Hematopoietic multipotent progenitor cell treated with erythropoietin and hydrocortisone succinate and interleukin-3 and kit ligand, for 15 days (in vitro differentiated cells): ENCODE measurements around the gene CYSRT1.

Experiments used
- DNase-seq: peaks from one replicate; pipeline ENCODE4 v3.0.0-alpha.2; 2015; ENCODE audit warnings: low spot score

Gene CYSRT1

DNA sequence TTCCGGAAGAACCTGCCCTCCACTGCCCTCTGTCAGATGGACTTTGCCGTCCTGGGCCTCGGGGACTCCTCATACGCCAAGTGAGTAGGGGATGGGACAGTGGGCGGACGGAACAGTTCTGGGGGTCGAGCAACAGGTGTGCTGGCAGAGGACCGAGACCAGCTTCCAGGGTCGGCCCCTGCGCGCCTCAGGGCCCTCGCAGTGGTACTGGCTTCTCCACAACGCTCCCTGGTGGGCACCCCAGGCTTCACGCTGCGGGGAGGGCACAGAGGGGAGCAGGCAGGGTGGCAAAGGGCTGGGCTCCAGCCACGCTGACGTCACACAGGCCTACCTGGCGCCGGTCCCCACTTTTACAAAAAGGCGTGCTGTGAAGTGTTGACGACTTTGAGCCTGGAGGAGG, 12.5 kb upstream of the CYSRT1 start:
- DNase-seq = no peak

DNA sequence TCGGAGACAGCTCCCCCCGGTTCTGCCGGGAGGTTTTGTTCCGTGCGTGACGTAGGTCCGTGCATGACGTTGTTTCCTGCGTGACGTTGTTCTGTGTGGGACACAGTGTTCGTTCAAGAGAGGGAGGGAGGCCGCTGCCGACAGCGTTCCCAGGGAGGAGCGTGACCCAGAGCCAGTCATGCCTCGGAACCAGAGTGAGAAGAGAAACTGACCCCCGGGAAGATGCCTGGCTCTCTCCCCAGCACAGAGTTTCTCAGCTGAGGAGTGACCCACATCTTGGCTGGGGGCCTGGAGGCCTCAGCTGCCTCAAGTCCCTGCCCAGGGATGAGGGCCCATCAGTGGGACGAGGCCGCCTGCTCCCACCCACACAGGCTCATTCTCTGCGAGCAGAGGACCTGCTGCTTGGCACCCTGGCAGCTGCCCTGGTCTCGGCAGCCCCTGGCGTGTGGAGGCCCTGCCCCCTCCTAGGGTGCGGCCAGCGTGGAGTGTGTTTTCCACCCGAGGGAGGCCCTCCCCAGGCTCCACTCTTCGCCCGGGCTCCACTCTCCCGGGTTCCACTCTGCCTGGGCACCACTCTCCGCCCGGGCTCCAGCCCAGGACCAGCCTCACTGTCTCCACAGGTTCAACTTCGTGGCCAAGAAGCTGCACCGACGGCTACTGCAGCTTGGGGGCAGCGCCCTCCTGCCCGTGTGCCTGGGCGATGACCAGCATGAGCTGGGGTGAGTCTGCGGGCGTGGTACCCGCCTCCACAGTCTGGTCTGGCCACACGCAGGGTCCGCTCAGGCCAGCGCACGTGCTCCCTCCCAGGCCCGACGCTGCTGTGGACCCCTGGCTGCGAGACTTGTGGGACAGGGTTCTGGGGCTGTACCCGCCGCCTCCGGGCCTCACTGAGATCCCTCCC, 11.6 kb upstream of the CYSRT1 start:
- no peak for DNase-seq

DNA sequence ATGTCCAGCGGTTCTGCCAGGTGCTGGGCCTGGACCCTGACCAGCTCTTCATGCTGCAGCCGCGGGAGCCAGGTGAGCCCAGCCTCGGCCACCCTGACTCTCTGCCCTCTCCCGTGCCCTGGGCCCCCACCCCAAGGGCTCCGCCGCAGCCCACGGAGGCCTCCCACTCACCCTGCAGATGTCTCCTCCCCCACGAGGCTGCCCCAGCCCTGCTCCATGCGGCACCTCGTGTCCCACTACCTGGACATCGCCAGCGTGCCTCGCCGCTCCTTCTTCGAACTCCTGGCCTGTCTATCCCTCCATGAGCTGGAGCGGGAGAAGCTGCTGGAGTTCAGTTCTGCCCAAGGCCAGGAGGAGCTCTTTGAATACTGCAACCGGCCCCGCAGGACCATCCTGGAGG, 10.4 kb upstream of the CYSRT1 start:
- DNase-seq = no peak

DNA sequence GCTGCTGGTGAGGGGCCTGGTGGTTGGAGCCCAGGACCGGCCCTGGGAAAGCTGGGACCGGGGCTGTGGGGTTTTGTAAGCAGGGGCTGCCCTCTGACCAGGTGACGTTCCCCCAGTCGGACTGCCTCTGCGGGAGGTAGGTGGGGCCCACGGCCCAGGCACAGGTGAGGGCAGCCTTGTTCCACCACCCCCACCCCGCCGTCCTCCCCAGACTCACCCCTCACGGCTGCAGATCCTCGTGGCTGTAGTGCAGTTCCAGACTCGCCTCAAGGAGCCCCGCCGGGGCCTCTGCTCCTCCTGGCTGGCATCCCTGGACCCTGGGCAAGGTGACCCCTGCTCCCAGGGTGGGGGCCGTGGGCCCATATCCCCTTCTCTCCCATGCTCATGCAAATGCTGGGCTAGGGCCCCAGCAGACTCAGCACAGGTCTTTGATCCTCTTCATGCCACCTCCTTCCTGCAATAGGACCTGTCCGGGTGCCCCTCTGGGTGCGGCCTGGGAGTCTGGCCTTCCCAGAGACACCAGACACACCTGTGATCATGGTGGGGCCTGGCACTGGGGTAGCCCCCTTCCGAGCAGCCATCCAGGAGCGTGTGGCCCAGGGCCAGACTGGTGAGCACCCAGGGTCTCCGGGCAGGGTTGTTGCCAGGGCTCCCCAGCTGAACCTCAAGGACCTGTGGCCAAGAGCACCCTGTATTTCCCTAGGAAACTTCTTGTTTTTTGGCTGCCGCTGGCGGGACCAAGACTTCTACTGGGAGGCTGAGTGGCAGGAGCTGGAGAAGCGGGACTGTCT, 9.6 kb upstream of the CYSRT1 start:
- DNase-seq = no peak

DNA sequence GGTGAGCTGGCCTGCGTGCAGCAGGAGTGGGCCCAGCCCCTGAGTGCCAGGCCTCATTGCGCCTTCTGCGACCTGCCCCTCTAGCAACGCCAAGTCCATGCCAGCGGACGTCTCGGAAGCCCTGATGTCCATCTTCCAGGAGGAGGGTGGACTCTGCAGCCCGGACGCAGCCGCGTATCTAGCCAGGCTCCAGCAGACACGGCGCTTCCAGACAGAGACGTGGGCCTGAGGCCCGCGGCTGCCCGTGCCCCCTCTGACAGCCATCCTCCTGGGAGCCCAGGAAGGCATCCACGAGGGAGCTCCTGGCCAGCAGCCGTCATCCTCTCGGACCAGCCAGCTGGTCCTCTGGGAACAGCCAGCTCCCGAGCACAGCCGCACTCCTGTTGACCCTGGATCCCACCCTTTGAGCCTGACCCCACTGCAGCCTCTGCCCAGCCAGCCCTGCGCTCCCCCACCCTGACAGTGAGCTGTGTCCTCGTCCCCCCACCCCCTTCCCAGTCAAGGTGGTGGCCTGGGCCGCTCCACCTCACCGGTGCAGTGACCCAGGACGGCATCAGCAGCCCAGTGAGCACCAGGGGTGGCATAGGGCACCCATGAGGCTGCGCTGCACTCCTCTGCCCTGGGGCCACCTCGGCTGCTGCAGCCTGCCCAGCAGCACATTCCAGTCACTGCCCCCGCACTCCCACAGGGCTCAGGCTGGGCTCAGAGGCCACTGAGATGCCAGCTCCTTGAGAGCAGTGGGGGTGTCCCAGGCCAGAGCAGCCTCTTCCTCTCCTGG, 8.6 kb upstream of the CYSRT1 start:
- no peak for DNase-seq

DNA sequence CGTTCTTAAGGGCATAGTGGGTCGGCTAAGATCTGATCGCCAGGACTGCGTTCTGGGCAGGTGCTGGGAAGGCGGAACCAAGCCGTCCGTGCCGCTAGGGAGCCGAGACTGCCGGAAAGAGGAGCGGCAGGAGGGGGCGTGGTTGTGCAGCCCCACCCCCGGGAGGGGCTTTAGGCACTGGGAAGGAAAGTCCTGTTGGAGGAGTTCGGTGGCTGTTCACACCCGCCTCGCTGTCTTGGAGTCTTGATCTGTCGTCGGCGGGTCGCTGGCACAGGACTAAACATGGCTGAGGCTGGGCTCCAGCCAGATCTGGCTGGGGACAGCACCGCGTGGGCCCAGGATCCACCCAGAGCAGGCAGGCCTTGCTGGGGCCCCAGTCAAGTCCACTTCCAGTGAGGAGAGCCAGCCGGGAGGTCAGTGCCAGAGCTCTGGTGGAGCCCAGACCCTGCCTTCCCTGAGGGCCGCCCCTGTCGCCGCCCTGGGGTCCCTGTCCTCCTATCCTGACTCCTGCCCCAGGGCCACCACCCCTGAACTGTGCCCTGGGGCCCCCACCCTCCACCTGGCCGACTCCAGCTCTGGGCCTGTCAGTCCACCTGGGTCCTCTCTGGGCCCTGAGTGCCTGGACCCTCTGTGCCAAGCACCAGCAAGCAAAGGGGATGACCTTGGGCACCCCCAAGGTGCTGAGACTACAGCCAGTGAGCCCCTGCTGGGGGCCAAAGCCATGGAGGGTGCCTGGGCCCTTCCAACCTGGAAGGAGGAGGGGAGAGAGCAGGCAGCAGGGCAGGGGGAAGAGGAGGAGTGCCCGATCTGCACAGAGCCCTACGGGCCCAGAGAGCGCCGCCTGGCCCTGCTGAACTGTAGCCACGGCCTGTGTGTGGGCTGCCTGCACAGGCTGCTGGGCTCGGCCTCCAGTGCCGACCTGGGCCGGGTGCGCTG, 7.4 kb upstream of the CYSRT1 start:
- no peak for DNase-seq

DNA sequence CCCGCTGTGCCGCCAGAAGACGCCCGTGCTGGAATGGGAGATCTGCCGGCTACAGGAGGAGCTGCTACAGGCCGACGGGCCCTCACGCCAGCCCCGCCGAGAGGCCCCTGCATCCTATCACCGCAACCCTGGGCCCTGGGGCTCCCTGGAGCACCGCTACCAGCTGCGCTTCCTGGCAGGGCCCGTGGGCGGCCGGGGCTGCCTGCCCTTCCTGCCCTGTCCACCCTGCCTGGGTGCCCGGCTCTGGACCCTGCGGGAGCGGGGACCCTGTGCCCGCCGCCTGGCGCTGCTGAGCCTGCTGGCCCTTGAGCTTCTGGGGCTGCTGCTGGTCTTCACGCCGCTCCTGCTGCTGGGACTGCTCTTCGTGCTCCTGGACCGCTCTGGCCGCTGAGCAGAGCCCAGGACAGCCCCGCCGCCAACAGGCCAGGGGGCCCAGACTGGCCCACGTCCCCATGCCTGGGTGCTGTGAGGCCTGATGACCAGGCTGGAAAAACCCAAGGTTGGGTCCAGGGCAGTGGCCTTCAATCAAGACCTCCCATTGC, 6.7 kb upstream of the CYSRT1 start:
- DNase-seq = no peak

DNA sequence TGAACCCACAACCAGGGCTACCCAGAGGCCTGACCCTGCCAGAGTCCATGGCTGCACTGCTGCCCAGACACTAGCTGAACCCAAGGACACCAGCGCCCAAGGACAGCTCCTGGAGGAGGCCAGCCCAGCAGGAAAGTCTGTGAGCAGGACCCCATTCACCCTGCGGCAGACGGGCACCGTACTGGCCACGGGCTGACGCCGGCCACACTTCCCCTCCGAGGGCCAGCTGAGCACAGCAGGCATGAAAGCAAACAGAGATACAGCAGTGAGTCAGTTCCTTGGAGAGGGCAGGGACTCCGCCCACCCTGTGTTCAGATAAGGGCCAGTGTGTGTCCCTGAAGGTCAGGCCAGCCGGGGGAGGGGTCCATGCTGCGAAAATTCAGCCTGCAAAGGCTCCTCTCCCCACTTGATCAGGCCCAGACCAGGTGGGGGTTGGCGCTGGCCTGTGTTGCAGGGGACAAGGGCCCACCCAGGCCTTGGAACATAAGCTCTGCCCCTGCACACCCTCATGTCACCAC, 6.2 kb upstream of the CYSRT1 start:
- DNase-seq = peak; percentile 75

DNA sequence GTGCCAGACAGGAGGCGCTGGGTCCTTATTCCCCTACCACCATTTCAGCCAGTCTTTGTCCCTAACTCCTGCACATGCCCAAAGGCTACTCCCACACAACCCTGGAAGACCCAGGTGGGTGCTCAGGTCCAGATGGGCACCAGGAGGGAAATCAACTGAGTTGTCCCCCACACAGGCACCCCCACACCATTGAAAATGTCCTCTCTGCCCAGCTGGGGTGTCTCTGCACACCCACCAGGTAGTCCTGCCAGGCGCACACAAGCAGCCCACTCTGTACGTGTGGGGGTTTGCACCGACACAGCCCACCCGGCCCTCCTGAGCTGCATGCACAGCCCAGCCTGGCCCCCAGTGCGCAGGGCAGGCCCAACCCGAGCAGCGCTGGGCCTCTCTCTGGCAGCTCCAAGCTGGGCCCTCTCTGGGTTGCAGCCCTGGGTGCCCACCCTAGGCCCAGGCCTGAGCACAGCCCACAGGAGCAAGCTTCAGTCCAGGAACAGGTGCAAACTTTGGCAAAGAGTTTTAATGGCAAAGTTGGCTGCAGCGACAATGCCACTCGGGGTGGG, 5.1 kb upstream of the CYSRT1 start:
- no peak for DNase-seq

DNA sequence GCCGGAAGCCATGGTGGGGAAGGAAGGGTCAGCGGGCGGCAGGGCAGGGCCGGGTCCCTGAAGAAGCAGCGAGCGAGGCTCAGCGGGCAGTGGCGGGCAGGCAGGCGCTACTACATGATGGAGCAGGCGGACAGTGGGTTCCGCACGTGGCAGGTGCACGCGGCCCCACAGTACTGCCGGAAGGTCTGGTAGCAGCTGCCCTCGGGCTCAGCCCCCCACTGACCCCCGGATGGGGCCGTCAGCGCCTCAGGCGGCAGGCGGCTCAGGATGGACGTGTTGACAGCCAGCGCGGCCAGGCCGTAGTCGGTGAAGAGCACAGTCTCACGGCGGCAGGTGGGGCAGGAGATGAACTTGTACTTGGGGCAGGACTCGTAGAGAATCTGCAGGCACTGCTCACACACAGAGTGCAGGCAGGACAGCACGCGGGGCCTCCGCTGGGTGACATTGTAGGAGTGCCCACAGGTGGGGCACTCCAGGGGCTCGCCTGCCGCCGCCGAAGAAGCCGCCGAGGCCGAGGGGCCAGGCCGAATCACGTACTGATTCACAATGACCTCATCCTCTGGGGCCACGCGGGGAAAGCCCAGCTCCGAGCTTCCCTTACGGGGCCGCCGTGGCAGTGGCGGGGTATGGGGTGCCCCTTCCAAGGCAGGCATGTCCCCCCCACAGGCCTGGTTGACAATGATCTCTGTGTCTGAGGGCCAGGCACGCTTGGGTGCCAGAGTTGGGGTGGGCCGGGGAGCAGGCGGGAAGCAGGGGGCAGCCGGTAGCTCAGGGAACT, 4.5 kb upstream of the CYSRT1 start:
- DNase-seq = no peak

DNA sequence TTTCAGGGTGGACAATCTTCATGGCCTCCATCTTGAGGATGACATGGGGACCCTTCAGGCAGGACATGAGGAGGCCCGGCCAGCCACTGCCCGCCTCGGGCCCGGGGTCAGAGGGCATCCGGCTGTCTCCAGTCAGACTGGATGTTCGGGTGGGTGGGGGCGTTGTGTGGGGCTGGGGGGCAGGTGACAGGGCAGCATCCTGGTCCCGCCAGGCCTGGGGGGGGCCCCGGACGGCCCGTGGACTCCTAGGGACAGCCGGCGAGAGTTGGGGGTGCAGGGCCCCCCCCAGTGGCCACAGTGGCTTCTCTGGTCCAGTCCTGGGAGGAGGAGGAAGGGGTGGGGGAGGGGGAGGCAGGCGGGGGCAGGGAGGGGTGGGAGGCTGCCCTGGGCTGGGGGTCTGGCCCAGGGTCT, 3.9 kb upstream of the CYSRT1 start:
- DNase-seq = no peak

DNA sequence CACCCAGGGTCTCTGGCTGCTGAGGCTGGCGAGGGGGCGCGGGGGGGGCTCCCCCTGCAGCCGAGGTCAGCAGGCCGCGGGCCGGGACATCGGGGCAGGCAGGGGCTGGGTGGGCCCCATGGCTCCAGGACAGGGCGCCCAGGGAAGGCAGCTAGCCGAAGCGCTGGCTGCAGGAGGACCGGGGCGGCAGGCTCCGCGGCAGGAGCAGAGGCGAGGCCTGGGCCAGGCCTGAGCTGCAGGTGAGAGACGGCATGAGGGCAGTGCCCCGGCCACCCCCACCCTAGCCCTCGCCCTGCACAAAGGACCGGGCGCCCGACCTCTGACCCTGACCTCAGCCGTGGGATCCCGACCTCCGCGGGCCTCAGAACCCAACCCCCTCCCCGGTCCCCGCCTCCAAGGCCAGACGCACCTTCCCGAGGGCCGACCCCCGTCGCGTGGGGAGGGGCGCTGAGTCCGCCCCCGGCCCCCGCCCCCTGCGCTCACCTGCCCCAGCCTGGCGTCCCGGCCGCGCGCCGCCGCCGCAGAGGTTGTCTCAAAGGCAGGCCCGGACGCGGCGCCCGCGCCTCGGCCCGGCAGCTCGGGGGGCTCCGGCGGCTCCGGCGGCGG, 3.4 kb upstream of the CYSRT1 start:
- DNase-seq = no peak

DNA sequence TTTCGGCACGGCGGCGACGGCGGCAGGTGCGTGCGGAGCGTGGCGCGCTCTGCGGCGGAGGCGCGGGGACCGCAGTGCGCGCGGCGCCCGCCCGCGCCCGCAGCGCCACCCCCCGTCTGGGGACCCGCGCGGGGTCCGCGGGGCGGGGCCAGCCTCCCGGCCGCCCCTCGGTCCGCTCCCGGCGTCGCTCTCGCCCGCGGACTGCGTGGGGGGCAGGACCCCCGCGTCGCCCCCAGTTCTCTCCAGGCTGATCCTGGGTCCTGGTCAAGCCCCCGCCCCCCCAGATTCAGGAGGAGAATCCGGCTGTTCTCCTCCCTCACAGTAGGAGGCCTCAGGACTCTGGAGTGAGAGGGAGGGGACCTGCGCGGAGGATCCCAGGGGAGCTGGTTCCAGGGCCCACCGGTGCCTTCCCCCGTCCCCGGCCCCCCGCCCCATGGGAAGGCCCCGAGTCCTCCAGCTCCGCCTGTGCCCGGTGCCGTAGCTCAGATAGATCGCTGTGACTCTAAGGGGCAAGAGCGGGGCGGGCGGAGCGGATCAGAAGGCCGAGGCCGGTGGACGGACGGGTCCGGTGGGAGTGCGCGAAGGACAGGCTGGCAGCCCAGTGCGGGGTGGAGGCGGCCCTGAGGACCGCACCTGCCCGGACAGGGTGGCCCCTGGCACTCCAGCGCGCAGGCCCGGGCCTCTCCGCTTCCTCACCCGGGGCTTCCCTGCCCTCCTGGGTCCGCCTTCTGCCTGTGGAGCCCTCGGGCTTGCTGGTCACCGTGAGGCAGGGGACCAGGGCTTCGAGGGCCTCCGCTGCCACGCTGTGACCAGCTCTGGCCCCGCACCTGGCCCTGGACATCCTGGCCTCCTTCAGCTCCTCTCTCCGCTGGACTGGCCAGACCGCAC, 2.5 kb upstream of the CYSRT1 start, which contains the start of gene RNF208:
RNF208 (minus strand) TSS at position 51 of the 888 bp plus-strand sequence. CDS start 1,028 bp downstream, outside the sequence.
- no peak for DNase-seq

DNA sequence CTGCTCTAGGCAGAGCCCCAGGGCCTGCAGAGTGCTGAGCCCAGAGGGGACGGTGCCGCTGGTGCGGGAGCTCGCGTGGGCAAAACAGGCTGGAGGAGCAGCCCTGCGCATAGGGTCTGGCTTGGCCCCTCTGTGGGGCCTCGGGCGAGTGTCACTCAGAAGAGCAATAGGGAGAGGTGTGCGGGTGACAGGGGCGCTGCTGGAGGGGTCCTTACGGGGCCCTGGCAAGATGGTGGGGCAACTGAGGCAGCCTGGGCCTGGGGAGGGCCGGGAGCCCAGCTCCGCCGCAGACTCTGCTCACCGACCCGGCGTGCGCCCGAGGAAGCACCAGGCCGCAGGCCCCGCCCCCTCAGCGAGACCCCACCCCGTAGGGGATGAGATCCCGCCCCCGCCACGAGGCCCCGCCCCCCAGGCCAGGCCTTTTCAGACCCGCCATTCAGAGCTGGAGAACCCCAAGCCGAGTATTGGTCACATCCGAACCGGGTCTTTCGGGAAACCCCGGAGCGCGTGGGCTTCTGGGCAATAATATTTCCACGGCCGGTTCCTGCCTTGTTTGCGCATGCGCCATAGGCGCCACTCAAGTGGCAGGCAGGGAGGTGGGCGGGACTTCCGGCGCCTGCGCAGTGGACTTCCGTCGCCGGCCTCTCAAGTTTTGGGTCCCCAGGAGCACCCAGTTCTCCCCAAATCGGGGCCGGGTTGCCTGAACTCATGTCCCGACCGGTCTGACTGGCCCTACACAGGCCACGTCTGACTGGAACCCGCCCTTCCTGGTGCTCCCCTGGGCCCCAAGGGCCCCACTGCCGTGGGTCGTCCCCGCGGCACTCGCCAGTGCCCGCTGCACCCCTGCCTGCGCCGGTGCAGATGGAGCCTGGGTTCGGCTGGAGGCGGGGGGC, 1.6 kb upstream of the CYSRT1 start:
- DNase-seq = peak; percentile 98

DNA sequence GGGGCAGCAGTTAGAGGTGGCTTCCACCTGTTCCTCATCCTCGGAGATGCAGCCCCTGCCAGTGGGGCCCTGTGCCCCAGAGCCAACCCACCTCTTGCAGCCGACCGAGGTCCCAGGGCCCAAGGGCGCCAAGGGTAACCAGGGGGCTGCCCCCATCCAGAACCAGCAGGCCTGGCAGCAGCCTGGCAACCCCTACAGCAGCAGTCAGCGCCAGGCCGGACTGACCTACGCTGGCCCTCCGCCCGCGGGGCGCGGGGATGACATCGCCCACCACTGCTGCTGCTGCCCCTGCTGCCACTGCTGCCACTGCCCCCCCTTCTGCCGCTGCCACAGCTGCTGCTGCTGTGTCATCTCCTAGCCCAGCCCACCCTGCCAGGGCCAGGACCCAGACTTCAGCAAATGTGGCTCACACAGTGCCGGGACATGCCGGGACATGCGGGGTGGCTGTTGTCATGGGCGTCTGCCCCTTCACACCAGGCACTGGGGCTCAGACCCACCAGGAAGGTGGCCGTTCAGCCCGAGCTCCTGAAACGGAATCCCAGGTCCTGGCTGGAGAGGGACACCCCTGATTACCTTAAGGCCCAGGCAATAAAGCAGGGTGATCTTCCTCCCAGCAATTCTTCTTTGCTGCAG, 841 bp downstream of the CYSRT1 start:
- DNase-seq = no peak

DNA sequence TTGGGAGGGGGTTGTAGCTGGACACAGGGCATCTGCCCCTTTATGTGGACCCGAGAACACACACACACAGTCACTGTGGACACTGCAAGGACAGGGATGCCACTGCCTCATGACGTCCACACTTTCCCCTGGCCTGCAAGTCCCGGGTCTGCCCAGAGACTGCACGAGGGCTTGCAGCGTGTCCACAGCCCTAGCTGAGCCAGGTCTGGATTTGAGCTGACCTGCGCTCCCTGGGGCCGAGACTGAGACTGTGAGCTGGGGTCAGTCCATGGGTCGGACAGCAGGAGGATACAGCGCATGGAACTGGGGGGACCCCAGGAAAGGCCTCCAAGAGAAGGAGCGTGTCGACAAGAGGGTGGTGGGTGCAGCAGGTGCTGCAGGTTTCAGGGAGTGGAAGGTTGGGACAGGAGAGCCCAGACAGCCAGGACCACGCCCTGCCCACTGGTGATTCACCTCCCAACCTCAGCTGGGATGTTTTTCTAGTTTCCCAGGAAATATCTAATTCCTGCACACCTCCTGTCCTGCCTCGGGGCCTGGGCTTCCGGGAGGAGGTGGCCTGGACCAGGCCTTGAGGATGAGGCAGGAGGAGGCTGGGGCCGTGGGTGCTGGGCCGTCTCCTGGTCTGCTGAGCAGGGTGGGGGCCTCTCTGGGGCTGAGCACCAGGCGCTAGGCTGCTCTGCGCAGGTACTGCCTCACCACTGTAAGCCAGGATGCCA, 1.5 kb downstream of the CYSRT1 start:
- DNase-seq = no peak
